GM20431 (cell line): ENCODE results near the gene ADGRE2.

Source experiments
- in situ Hi-C: fragments of 300-500 bp; cut with MseI, MboI; formaldehyde crosslinking; loops from one replicate; pipeline ENCODE4 v1.15.0; 2020; ENCODE audit warnings: low sequenced_read_pairs; ENCODE audit not compliant: unreplicated experiment

ADGRE2 gene

GRCh38 chr19:14683439-14683838 lies 94.9 kb downstream of the ADGRE2 start:
- in situ Hi-C loops, result loop anchor here (10.0 kb wide), 1 partner anchor 109 kb away; the partner anchor contains the start of gene NDUFB7
